GM12872 (cell line): ENCODE measurements around the gene DNAJA1.

ENCODE experiments used
- CTCF ChIP-seq: IDR thresholded peaks from 3 replicates; pipeline ENCODE4 v1.5.1; 2011; ENCODE audit warnings: low read depth, mild to moderate bottlenecking, low read length, moderate library complexity; ENCODE audit not compliant: insufficient read depth

DNAJA1 gene

DNA sequence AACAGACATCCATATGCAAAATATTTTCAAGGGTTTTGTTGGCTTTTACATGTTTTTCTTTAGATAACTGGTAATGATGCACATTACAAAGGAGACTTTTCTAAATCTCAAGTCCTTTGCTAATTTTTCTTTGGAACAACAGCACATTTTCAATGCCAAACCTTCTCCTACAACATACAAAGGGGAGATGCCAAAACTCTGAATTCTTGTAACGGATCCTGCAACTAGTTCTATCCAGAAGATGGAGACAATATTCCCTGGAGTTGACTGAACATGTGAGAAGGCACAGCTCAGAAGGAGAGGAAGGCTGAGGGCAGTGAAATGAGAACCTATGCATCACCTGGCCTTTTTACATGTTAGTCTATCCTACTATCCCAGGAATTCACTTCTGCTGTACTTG is 21.0 kb downstream of the DNAJA1 start:
- TF ChIP-seq CTCF = no peak

DNA sequence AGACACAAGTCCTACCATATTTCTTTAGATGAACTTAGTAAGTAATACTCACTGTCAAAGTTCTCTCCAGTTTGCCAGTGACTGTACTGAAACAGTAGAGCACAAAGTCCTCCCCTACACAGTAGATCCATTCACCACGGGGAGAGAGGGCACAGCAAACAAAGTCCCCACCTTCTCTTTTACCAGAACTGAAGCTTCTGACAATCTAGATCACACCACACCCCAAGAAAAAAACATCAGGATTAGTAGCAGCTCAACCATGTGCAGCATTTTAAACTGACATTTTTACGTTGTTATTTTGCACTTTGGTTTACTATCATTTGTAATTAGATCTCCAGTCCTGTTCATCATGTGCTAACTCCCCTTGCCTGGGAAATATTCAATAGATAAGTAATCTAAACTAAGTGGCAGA is 23.0 kb downstream of the DNAJA1 start:
- no peak for TF ChIP-seq CTCF

DNA sequence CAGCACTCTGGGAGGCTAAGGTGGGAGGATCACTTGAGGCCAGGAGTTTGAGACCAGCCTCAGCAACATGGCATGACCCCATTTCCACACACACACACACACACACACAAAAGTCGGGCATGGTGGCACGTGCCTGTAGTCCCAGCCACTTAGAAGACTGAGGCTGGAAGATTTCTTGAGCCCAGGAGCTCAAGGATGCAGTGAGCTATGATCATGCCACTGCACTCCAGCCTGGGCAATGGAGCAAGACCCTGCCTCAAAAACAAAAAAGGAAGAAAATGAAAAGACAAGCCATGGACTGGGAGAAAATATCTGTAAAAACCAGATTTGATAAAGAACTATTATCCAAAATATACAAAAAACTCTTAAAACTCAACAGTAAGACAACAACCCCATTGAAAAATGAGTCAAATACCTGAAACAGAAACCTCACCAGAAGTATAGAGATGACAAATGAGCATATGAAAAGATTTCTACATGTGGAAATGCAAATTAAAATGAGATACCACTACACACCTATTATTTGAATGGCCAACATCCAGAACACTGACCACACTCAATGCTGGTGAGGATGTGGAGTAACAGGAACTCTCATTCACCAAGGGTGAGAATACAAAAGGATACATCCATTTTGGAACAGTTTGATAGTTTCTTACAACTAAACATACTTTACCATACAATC is 24.7 kb downstream of the DNAJA1 start:
- no peak for TF ChIP-seq CTCF

DNA sequence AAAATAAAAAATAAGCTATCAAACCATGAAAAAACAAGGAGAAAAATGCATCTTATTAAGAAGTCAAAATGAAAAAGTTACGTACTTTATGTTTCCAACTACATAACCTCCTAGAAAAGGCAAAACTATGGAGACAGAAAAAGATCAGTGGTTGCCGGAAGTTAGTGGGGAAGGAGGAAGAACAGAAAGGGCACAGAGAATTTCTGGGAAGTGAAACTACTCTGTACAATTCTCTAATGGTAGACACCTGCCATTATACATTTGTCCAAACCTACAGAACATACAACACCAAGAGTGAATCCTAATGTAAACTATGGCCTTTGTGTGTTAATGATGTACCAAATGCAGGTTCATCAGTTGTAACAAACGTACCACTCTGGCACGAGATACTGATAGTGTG is 26.1 kb downstream of the DNAJA1 start:
- TF ChIP-seq CTCF = no peak

DNA sequence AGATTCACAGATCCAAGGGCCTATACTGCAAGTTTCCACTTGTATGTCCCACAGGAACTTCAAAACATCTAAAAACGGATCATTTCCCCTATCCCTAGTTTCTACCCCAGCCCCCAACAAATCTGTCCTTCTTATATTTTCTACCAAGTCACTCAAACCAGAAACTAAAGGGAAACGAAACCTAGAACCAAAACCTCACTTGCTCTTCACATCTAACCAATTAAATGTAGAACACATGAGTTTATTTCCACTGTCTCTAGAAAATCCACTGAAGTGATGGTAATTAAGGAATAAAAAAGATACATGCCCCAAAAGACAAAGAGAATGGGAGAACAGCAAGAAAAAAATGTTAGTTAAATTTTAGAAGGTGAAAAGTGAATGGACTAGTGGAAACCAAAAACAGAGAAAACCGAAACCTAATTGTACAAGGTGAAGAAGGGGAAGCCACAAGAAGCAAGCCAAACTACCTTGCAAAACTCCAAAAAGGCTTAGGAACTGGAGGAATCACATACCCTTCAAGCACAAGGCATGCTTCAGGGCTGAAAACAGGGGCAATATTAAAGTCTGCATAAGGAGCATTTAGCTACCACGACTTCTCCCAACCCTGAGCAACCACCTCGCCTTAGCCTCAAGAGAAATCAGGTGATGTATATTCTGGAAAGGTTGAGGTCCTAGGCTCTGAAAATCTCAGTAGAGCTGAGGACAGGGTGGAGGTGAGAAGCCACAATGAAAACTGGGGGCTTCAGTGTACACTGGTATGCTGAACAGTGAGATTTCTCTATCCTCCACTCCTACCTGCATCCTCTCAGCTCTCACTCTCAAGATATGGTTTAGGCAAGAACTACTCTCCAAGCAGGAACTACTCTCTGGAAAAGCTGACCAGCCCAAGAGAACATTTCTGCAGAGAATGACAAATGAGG is 40.3 kb downstream of the DNAJA1 start:
- no peak for TF ChIP-seq CTCF

DNA sequence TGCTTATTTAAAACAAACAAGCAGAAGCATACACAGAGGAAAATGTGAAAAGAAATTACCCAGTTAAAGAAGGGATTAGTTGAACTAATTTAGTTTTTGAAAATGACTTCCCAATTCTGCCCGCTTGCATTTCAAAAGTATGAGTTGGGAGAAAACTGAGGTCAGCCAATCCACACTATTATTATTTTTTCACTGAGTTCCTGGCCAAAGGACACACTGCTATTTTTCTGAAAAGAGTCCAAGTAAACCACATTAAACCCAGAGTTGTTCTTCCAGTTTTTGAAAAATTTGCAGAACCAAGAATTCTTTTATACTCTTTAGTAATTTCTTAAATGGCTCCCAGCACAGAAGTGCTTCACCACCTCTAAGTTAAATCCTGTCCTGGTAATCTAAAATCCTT is 43.9 kb downstream of the DNAJA1 start:
- TF ChIP-seq CTCF = no peak
